HepG2 (cell line): ENCODE measurements around the gene VWA3B. TPM values are rescaled to one million over a fixed set of nuclear protein-coding genes. Genes with fewer than 3 reads are reported as not detected.

Experiments used
- ATAC-seq: fragments of 200-7000 bp; cut with Tn5 transposase; 3 replicates; pipeline ENCODE4 v1.9.1; 2020; ENCODE audit warnings: mild to moderate bottlenecking, moderate library complexity
- BruUV-seq: library from RNA; stranded (reverse); fragments of 400-500 nt; replicated peaks from 2 replicates; lab custom pipeline; 2021; lab: Mats Ljungman, UMichigan
- CTCF ChIA-PET: fragments of 300-600 bp; formaldehyde crosslinking; extraction: SDS; loops from one replicate; lab custom pipeline; 2021; ENCODE audit warnings: low total read pairs, inconsistent platforms, low intra/inter-chr PET ratio; lab: Yijun Ruan, JAX
- POLR2A ChIA-PET: fragments of 350-600 bp; sonication (Branson Sonifier 250); formaldehyde crosslinking; loops from one replicate; lab custom pipeline; 2020; ENCODE audit warnings: antibody characterized with exemption, inconsistent platforms; lab: Yijun Ruan, JAX
- DNase-seq: peaks from one replicate; pipeline ENCODE4 v3.0.0-alpha.2; 2015; ENCODE audit warnings: low spot score
- FAIRE-seq: peaks from 3 replicates; lab custom pipeline; 2011; peaks lifted over from hg19 to GRCh38; lab: Jason Lieb, UNC
- H2AFZ ChIP-seq: one replicate; pipeline ENCODE4 v1.6.1; 2011; ENCODE audit warnings: low read length, inconsistent platforms
- H3K27ac ChIP-seq: fragments of 300-600 bp; 3 replicates; pipeline ENCODE4 v1.8.0; 2011; ENCODE audit warnings: mixed run types, mild to moderate bottlenecking, mixed read lengths, low read length, inconsistent platforms; ENCODE audit not compliant: insufficient read depth; ENCODE audit errors: extremely low read length
- H3K27me3 ChIP-seq, 2 experiments: fragments of 200-600 bp in 1 of 2; 2 replicates in 1 of 2; 3 replicates in 1 of 2; pipeline versions ENCODE4 v1.6.0 to v1.8.0; 2011; ENCODE audit warnings: low read length in 2 of 2, mild to moderate bottlenecking in 2 of 2, moderate library complexity in 2 of 2, inconsistent platforms in 1 of 2; ENCODE audit not compliant: insufficient read depth in 2 of 2, control insufficient read depth in 1 of 2
- H3K36me3 ChIP-seq, 2 experiments: fragments of 200-600 bp in 1 of 2; replicated peaks in 1 of 2; 2 replicates in 1 of 2; 3 replicates in 1 of 2; pipeline versions ENCODE4 v1.5.1 to v1.8.0; 2011; ENCODE audit warnings: low read length in 2 of 2, inconsistent platforms in 1 of 2; ENCODE audit not compliant: insufficient read depth in 2 of 2, control insufficient read depth in 1 of 2
- H3K4me1 ChIP-seq: 2 replicates; pipeline ENCODE4 v1.5.1; 2012; ENCODE audit warnings: low read length, inconsistent platforms; ENCODE audit not compliant: insufficient read depth
- H3K4me2 ChIP-seq: 2 replicates; pipeline ENCODE4 v1.6.0; 2011; ENCODE audit warnings: low read depth, low read length, inconsistent platforms
- H3K4me3 ChIP-seq, 3 experiments: fragments of 200-600 bp in 1 of 3; sonication (generic), shearing (Covaris generic) in 1 of 3; replicated peaks in 1 of 3; 2 replicates each; pipeline ENCODE4 v1.5.1; 2011 to 2016; ENCODE audit warnings: low read length in 3 of 3, inconsistent platforms in 2 of 3, low read depth in 2 of 3, mild to moderate bottlenecking in 2 of 3, control low read depth in 1 of 3, mixed read lengths in 1 of 3; ENCODE audit not compliant: insufficient read depth in 1 of 3
- H3K79me2 ChIP-seq: one replicate; pipeline ENCODE4 v1.6.1; 2011; ENCODE audit warnings: low read length, inconsistent platforms; ENCODE audit not compliant: insufficient read depth
- H3K9ac ChIP-seq: 2 replicates; pipeline ENCODE4 v1.6.0; 2011; ENCODE audit warnings: mild to moderate bottlenecking, low read depth, low read length, inconsistent platforms; ENCODE audit not compliant: insufficient read depth
- H3K9me3 ChIP-seq: 2 replicates; pipeline ENCODE4 v1.5.1; 2012; ENCODE audit warnings: mild to moderate bottlenecking, low read length
- H4K20me1 ChIP-seq: 2 replicates; pipeline ENCODE4 v1.6.0; 2011; ENCODE audit warnings: inconsistent platforms, mild to moderate bottlenecking, low read length, moderate library complexity; ENCODE audit not compliant: insufficient read depth
- ATF7 ChIP-seq, 2 experiments: fragments of 450-650 bp in 1 of 2; sonication (generic) in 1 of 2; formaldehyde crosslinking in 1 of 2; IDR thresholded peaks; 2 replicates each; pipeline versions ENCODE4 v1.4.0 to v1.6.1; 2016 to 2020; ENCODE audit warnings: antibody characterized with exemption in 1 of 2, mild to moderate bottlenecking in 1 of 2, missing genetic modification reagents in 1 of 2
- ATF7-NPFF ChIP-seq: sonication (generic); formaldehyde crosslinking; IDR thresholded peaks from 2 replicates; pipeline ENCODE4 v1.8.1; 2023; ENCODE audit warnings: mild to moderate bottlenecking, low read depth, missing genetic modification reagents, moderate library complexity
- CBX5 ChIP-seq: sonication (generic); formaldehyde crosslinking; IDR thresholded peaks from 2 replicates; pipeline ENCODE4 v1.4.0; 2020; ENCODE audit warnings: missing genetic modification reagents, borderline replicate concordance
- MLXIP ChIP-seq: sonication (generic); formaldehyde crosslinking; IDR thresholded peaks from 2 replicates; pipeline ENCODE4 v1.9.0; 2021; ENCODE audit warnings: missing genetic modification reagents, borderline replicate concordance
- NAIF1 ChIP-seq: sonication (generic); formaldehyde crosslinking; IDR thresholded peaks from 2 replicates; pipeline ENCODE4 v1.5.0; 2020; ENCODE audit warnings: mild to moderate bottlenecking, missing genetic modification reagents, borderline replicate concordance
- ZBTB49 ChIP-seq: sonication (generic); formaldehyde crosslinking; IDR thresholded peaks from 2 replicates; pipeline ENCODE4 v1.4.0; 2020; ENCODE audit warnings: missing genetic modification reagents, borderline replicate concordance
- ZFP36L2 ChIP-seq: sonication (generic); formaldehyde crosslinking; IDR thresholded peaks from 2 replicates; pipeline ENCODE4 v1.4.0; 2020; ENCODE audit warnings: missing genetic modification reagents
- ZNF234 ChIP-seq: sonication (generic); formaldehyde crosslinking; conservative IDR thresholded peaks from 2 replicates; pipeline ENCODE4 v1.5.1; 2020; ENCODE audit warnings: mild to moderate bottlenecking, missing genetic modification reagents
- ZNF30 ChIP-seq: sonication (generic); formaldehyde crosslinking; IDR thresholded peaks from 2 replicates; pipeline ENCODE4 v1.5.0; 2020; ENCODE audit warnings: mild to moderate bottlenecking, missing genetic modification reagents
- ZNF615 ChIP-seq: sonication (generic); formaldehyde crosslinking; IDR thresholded peaks from 2 replicates; pipeline ENCODE4 v1.5.0; 2020; ENCODE audit warnings: mild to moderate bottlenecking, missing genetic modification reagents, borderline replicate concordance
- ZNF776 ChIP-seq: sonication (generic); formaldehyde crosslinking; IDR thresholded peaks from 2 replicates; pipeline ENCODE4 v1.4.0; 2020; ENCODE audit warnings: mild to moderate bottlenecking, missing genetic modification reagents
- ZSCAN12 ChIP-seq: sonication (generic); formaldehyde crosslinking; IDR thresholded peaks from 2 replicates; pipeline ENCODE4 v1.9.0; 2021; ENCODE audit warnings: mild to moderate bottlenecking, missing genetic modification reagents
- WGBS: methylation state at CpG from one replicate; pipeline ENCODE4 v1.1.6; 2017; ENCODE audit warnings: low lambda C conversion rate; 5-methylcytosine and 5-hydroxymethylcytosine counted together
- in situ Hi-C: cut with HindIII; loops from 2 replicates; pipeline ENCODE4 v1.10.0; 2017; ENCODE audit warnings: low pct_unique_long_range_greater_than_20kb; ENCODE audit not compliant: extremely low pct_ligation_motif_present
- intact Hi-C: fragments of 100-400 bp; cut with micrococcal nuclease; formaldehyde crosslinking; loops from one replicate; pipeline ENCODE4 v1.10.0; 2022; ENCODE audit not compliant: unreplicated experiment
- polyA plus RNA-seq, 8 experiments: library from polyadenylated mRNA; depleted of rRNA in 3 of 8; stranded (reverse) in 7 of 8; unstranded in 1 of 8; fragments of >200 nt; fragmentation: Illumina TruSeq in 4 of 8; extraction: Trizol in 4 of 8; gene quantifications; 2 replicates each; pipeline versions ENCODE4 v1.2.1 to v1.2.3, GENCODE V29; 2011 to 2016; ENCODE audit warnings: low read depth in 4 of 8, missing spikeins in 1 of 8, mixed read lengths in 1 of 8; ENCODE audit not compliant: insufficient read depth in 1 of 8
- total RNA-seq, 5 experiments: library from RNA; depleted of rRNA; stranded (reverse); fragments of >200 nt; fragmentation: Illumina TruSeq; extraction: Trizol; gene quantifications; 2 replicates each; pipeline ENCODE4 v1.2.3, GENCODE V29; 2016; ENCODE audit warnings: low read depth in 1 of 5

The VWA3B gene
- total and polyA plus RNA-seq, 2 of the 13 experiments (the other 11 are each of a cell fraction or from before 2014, with no cell fraction given), result not detected

GRCh38 chr2:98040331-98040939 lies 46.5 kb upstream of the VWA3B start:
- Histone ChIP-seq H3K4me3 (no peak overlapping the region), H3K9me3 (peaks cover 8% of the 10 kb centered on the region; the same call in 1 of the 2 replicates), H3K4me2 (no peak overlapping the region), H3K36me3 (no peaks in the 10 kb centered on the region), H3K4me1 (no peaks in the 10 kb centered on the region; the same call in 1 of the 2 replicates), H2AFZ (no peak overlapping the region), H4K20me1 (no peaks in the 10 kb centered on the region), H3K9ac (no peak overlapping the region), H3K27ac (no peak overlapping the region), H3K27me3 (no peaks in the 10 kb centered on the region; a peak in 2 of 5 replicates), H3K79me2 (no peaks in the 10 kb centered on the region)
- no TSS peak for BruUV-seq
- DNase-seq (no peak), ATAC-seq (no peak), FAIRE-seq (no peak)
- 48% methylated on average over 8 of the region's 8 CpGs for WGBS
- in situ Hi-C loops (no loop called here), intact Hi-C loops (no loop called here)
- POLR2A ChIA-PET, result no interaction called here
- TF ChIP-seq ZSCAN12 (CRISPR knock-in tag), result no peak
- peak; percentile 54 for TF ChIP-seq ATF7 (IDR thresholded peaks at IDR 0.05)
- no peak for TF ChIP-seq ATF7 (CRISPR knock-in tag; IDR thresholded peaks at IDR 0.05)
- no peak for TF ChIP-seq ZNF234 (CRISPR knock-in tag)
- no peak for TF ChIP-seq MLXIP
- CTCF ChIA-PET, result no interaction called here

- in situ Hi-C loops, result no loop called here
- CTCF ChIA-PET, result no interaction called here
- ATAC-seq, result no peak
These were observed 43.9 kb upstream of the VWA3B start for GRCh38 chr2:98043101-98043500.

More at GRCh38 chr2:98043101-98043500, 43.9 kb upstream of the VWA3B start:
- BruUV-seq, result no TSS peak
- Histone ChIP-seq H3K9me3 (peaks cover 8% of the 10 kb centered on the region; the same call in 1 of the 2 replicates), H3K9ac (no peak overlapping the region), H3K4me2 (no peak overlapping the region), H3K4me3 (no peak overlapping the region), H3K4me1 (no peaks in the 10 kb centered on the region; the same call in 1 of the 2 replicates), H3K36me3 (no peaks in the 10 kb centered on the region), H3K79me2 (no peaks in the 10 kb centered on the region), H3K27ac (no peak overlapping the region), H3K27me3 (no peaks in the 10 kb centered on the region; a peak in 2 of 5 replicates), H4K20me1 (no peaks in the 10 kb centered on the region), H2AFZ (no peak overlapping the region)
- TF ChIP-seq ZBTB49 (CRISPR knock-in tag) (no peak), ZNF30 (CRISPR knock-in tag) (no peak), ZFP36L2 (CRISPR knock-in tag) (no peak), ZNF776 (CRISPR knock-in tag) (no peak), NAIF1 (CRISPR knock-in tag) (no peak), CBX5 (no peak), ZSCAN12 (CRISPR knock-in tag) (no peak), ZNF615 (no peak), ATF7-NPFF (CRISPR knock-in tag) (no peak)
- DNase-seq (no peak), FAIRE-seq (no peak)
- POLR2A ChIA-PET, result no interaction called here
- intact Hi-C loops, result no loop called here
- WGBS, result 0% methylated on average over 1 of the region's 1 CpG
